Left ventricle myocardium inferior (tissue), 1 donor: ENCODE data around the gene AKAP6. TPM values are rescaled to one million over a fixed set of nuclear protein-coding genes. Genes with fewer than 3 reads are reported as not detected.

Experiments
- DNase-seq: peaks from one replicate; pipeline ENCODE4 v3.0.0-alpha.2; 2020
- H3K27ac ChIP-seq: fragments of 200-600 bp; replicated peaks from 2 replicates; pipeline ENCODE4 v1.8.0; 2021
- H3K27me3 ChIP-seq: fragments of 200-600 bp; 2 replicates; pipeline ENCODE4 v1.8.0; 2021; ENCODE audit warnings: low read depth
- H3K36me3 ChIP-seq: fragments of 200-600 bp; 2 replicates; pipeline ENCODE4 v1.8.0; 2021
- H3K4me1 ChIP-seq: fragments of 200-600 bp; 2 replicates; pipeline ENCODE4 v1.8.0; 2021
- H3K4me3 ChIP-seq: fragments of 200-600 bp; 2 replicates; pipeline ENCODE4 v1.8.0; 2021; ENCODE audit warnings: mild to moderate bottlenecking, moderate library complexity
- H3K9me3 ChIP-seq: fragments of 200-600 bp; replicated peaks from 2 replicates; pipeline ENCODE4 v1.8.0; 2021
- intact Hi-C: fragments of 100-400 bp; cut with micrococcal nuclease; formaldehyde crosslinking; loops from one replicate; pipeline ENCODE4 v1.11.0; 2022
- total RNA-seq: library from RNA; stranded (reverse); fragmentation: NEBNext Ultra II Directional; extraction: Animal tissue kit (Norgen Biotek cat#: 25700); gene quantifications from one replicate; pipeline ENCODE4 v1.2.1, GENCODE V29; 2021
- TF ChIP-seq, protein P1 (sequence below): fragments of 200-600 bp; IDR thresholded peaks from 2 replicates; pipeline ENCODE4 v1.8.0; 2021; ENCODE audit warnings: antibody characterized with exemption, mild to moderate bottlenecking, borderline replicate concordance
- donor health status: DM: no; HTN: yes; CAD: no; lungs with severe emphysema.

Gene AKAP6
- total RNA-seq, 1 donor from 2014 or later, result 218 TPM

DNA sequence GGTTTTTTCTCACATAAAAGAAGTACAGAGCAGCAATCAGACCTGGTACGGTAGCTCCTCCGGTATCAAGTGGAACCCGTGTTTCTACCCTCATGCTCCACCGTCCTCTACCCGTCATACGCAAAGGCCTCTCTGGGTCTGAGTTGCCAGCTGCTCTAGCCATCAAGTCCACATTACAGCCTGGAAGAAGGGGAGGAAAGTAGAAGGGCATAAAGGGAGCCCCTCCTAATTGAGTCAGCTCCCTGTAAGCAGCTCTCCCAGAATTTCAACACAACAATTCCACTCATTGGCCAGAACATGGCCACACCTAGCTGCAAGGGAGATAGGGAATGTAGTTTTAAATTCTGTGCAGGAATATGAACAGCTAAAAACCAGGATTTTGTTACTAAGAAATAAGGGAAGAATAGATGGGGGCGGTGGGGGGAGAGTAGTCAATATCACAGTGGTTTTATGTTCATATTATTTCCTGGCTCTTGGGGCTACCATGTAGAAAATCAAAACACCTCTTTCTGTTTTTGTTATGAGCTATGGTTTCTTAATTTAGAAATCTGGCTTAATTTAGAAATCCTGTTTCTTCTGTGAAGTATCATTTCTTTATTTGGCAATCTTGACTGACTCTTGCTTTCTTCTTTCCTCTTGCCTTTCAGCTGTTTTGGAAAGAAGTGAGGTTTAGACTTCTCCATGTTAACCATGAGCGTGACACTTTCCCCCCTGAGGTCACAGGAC, 103.9 kb downstream of the AKAP6 start:
- Histone ChIP-seq H3K4me3 (peak overlapping the region; percentile 38), H3K4me1 (peaks cover 39% of the 10 kb centered on the region), H3K27me3 (no peaks in the 10 kb centered on the region), H3K27ac (peak overlapping the region; percentile 75), H3K36me3 (no peaks in the 10 kb centered on the region), H3K9me3 (no peaks in the 10 kb centered on the region)
- TF ChIP-seq, protein P1, sequence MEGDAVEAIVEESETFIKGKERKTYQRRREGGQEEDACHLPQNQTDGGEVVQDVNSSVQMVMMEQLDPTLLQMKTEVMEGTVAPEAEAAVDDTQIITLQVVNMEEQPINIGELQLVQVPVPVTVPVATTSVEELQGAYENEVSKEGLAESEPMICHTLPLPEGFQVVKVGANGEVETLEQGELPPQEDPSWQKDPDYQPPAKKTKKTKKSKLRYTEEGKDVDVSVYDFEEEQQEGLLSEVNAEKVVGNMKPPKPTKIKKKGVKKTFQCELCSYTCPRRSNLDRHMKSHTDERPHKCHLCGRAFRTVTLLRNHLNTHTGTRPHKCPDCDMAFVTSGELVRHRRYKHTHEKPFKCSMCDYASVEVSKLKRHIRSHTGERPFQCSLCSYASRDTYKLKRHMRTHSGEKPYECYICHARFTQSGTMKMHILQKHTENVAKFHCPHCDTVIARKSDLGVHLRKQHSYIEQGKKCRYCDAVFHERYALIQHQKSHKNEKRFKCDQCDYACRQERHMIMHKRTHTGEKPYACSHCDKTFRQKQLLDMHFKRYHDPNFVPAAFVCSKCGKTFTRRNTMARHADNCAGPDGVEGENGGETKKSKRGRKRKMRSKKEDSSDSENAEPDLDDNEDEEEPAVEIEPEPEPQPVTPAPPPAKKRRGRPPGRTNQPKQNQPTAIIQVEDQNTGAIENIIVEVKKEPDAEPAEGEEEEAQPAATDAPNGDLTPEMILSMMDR, result no peak
- intact Hi-C loops, result no loop called here
- DNase-seq, result no peak

DNA sequence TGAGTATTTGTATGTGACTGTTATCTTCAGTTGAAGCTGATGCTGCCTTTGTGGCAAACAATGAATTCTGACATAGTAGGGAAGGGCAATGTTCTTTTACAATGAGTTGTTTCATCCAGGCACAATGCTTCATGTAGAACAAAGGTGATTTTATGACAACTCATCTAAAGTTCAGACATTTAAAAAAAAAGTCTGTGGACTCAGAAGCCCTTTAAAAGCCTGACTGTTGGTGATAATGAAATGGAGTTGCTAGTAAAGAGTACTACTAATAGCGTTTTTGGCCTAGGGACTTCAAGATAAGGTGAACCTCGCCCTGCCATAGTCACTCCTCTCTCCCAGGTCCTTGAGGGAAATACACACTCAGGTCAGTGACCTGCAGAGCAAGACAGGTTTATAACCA, 105.1 kb downstream of the AKAP6 start:
- Histone ChIP-seq H3K4me3 (peak overlapping the region; percentile 38), H3K9me3 (no peaks in the 10 kb centered on the region), H3K27ac (peak overlapping the region; percentile 75), H3K36me3 (no peaks in the 10 kb centered on the region), H3K27me3 (no peaks in the 10 kb centered on the region), H3K4me1 (peaks cover 51% of the 10 kb centered on the region)
- DNase-seq, result no peak
- TF ChIP-seq, protein P1, result no peak
- intact Hi-C loops, result no loop called here

DNA sequence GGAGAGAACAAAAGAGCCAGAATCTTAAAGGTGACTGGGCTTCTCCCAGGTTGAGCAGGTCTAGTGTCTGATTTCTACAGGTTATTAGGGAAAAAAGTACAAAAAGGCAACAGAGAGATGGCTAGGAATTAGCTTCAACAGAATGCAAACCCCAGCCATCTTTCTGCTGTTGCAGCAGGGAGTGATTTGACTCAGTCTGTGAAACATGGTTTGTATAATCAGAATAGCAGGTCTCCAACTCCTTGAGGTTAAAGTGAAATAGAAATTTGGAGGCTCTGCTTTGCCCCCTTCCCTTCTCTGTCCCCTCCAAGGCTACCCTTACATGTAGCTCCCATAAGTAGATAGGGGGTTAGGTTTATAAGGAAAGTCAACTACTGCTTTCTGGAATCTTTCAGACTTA, 105.8 kb downstream of the AKAP6 start:
- Histone ChIP-seq H3K36me3 (no peaks in the 10 kb centered on the region), H3K4me3 (no peak overlapping the region), H3K4me1 (peaks cover 56% of the 10 kb centered on the region), H3K9me3 (no peaks in the 10 kb centered on the region), H3K27me3 (no peaks in the 10 kb centered on the region), H3K27ac (peak overlapping the region; percentile 75)
- TF ChIP-seq, protein P1, result no peak
- intact Hi-C loops, result no loop called here
- DNase-seq, result no peak

DNA sequence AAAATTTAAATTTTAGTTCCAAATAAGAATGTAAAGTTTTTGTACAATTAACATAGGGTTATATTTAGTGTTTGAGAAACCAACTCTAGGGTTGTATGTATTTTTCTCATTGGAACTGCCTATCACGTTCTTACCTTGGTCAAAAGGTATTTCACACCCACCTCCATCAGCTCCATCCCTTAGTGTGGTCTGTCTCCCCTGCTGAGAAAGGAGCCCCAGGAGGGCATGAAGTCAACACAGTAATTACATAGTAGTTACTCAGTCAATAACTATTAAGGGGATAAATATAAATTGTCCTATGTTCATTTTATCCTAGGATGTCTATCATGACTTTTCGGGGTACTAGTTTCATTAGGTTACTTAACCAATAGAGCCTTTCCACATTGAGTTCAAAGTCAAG, 106.3 kb downstream of the AKAP6 start:
- H3K36me3 ChIP-seq, result no peaks in the 10 kb centered on the region
- H3K27ac ChIP-seq, result no peak overlapping the region
- intact Hi-C loops, result no loop called here
- no peaks in the 10 kb centered on the region for H3K9me3 ChIP-seq
- no peak overlapping the region for H3K4me3 ChIP-seq
- no peak for DNase-seq
- no peaks in the 10 kb centered on the region for H3K27me3 ChIP-seq
- peaks cover 56% of the 10 kb centered on the region for H3K4me1 ChIP-seq
- TF ChIP-seq, protein P1, result no peak

DNA sequence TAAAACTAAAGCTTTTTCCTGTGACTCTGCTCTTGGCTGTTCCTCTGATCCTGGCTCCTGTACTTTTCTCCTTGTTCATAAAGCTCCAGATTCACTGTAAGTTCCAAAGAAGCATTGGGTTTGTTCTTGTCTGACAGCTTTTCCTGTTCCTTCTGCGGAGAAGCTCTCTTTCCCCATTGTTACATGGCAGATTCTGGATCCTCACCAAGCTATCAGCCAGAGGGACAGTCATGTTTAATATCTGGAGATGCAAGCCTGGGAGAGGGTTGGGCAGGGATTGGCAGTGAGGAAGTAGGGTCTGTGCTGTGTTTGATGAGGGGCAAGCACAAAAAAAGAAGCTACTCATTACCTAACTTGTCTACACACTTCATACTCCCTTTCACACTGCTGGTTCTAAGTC, 107.9 kb downstream of the AKAP6 start:
- Histone ChIP-seq H3K27me3 (no peaks in the 10 kb centered on the region), H3K27ac (no peak overlapping the region), H3K4me1 (peaks cover 51% of the 10 kb centered on the region), H3K36me3 (no peaks in the 10 kb centered on the region), H3K9me3 (no peaks in the 10 kb centered on the region), H3K4me3 (no peak overlapping the region)
- TF ChIP-seq, protein P1, result no peak
- no peak for DNase-seq
- intact Hi-C loops, result no loop called here
